ENCODE results near the gene CHIT1. TPM values are rescaled to one million over a fixed set of nuclear protein-coding genes. Genes with fewer than 3 reads are reported as not detected.

Gene CHIT1
- total RNA-seq, 1 donor from 2014 or later: 0.48 TPM

GRCh38 chr1:203227371-203228083 is 1.9 kb downstream of the CHIT1 start:
- intact Hi-C loops (cut with DNase I): no loop called here
- ATAC-seq (ENCODE audit: poor library complexity) (no peak), DNase-seq (no peak)

- intact Hi-C loops (cut with DNase I): no loop called here
- ATAC-seq (ENCODE audit: poor library complexity): no peak
Observed at GRCh38 chr1:203225071-203225470, 4.4 kb downstream of the CHIT1 start.

GRCh38 chr1:203223012-203223775 is 6.3 kb downstream of the CHIT1 start:
- DNase-seq: no peak
- no peak for ATAC-seq (ENCODE audit: poor library complexity)
- intact Hi-C loops (cut with DNase I): no loop called here

More at GRCh38 chr1:203225071-203225470, 4.4 kb downstream of the CHIT1 start:
- no peak for DNase-seq

- ATAC-seq (ENCODE audit: poor library complexity): no peak
- no peak for DNase-seq
- intact Hi-C loops (cut with DNase I): no loop called here
Observed at GRCh38 chr1:203219934-203220333, 9.5 kb downstream of the CHIT1 start.

GRCh38 chr1:203219171-203219570 is 10.3 kb downstream of the CHIT1 start:
- no peak for ATAC-seq (ENCODE audit: poor library complexity)
- DNase-seq: no peak
- intact Hi-C loops (cut with DNase I): no loop called here

- no peak for ATAC-seq (ENCODE audit: poor library complexity)
- no peak for DNase-seq
- intact Hi-C loops (cut with DNase I): loop anchor here (2.0 kb wide), 1 partner anchor 179 kb away; no protein-coding TSS in a partner anchor
Observed at GRCh38 chr1:203217668-203218067, 11.8 kb downstream of the CHIT1 start.

- intact Hi-C loops (cut with DNase I): loop anchor here (2.0 kb wide), 1 partner anchor 178 kb away; no protein-coding TSS in a partner anchor
- no peak for ATAC-seq (ENCODE audit: poor library complexity)
- DNase-seq: no peak
Observed at GRCh38 chr1:203217139-203217655, 12.3 kb downstream of the CHIT1 start.

- DNase-seq (no peak), ATAC-seq (ENCODE audit: poor library complexity) (peak; percentile 92)
- intact Hi-C loops (cut with DNase I): loop anchor here (2.0 kb wide), 1 partner anchor 178 kb away; no protein-coding TSS in a partner anchor
Observed at GRCh38 chr1:203216274-203217138, 13.0 kb downstream of the CHIT1 start.

GRCh38 chr1:203215573-203215972 is 13.9 kb downstream of the CHIT1 start:
- intact Hi-C loops (cut with DNase I): loop anchor here (2.0 kb wide), 1 partner anchor 97 kb away; no protein-coding TSS in a partner anchor
- DNase-seq: no peak
- peak; percentile 15 for ATAC-seq (ENCODE audit: poor library complexity)

GRCh38 chr1:203214871-203215270 is 14.6 kb downstream of the CHIT1 start:
- no peak for DNase-seq
- no peak for ATAC-seq (ENCODE audit: poor library complexity)
- intact Hi-C loops (cut with DNase I): loop anchor here (2.0 kb wide), 1 partner anchor 96 kb away; no protein-coding TSS in a partner anchor

- no peak for ATAC-seq (ENCODE audit: poor library complexity)
- no peak for DNase-seq
- intact Hi-C loops (cut with DNase I): no loop called here
Observed at GRCh38 chr1:203213126-203213525, 16.3 kb downstream of the CHIT1 start.

- ATAC-seq (ENCODE audit: poor library complexity) (no peak), DNase-seq (no peak)
- intact Hi-C loops (cut with DNase I): no loop called here
Observed at GRCh38 chr1:203211812-203212211, 17.7 kb downstream of the CHIT1 start.

GRCh38 chr1:203210988-203211387 is 18.5 kb downstream of the CHIT1 start:
- DNase-seq: no peak
- intact Hi-C loops (cut with DNase I): no loop called here
- no peak for ATAC-seq (ENCODE audit: poor library complexity)

- ATAC-seq (ENCODE audit: poor library complexity): no peak
- intact Hi-C loops (cut with DNase I): no loop called here
- DNase-seq: no peak
Observed at GRCh38 chr1:203210350-203210749, 19.1 kb downstream of the CHIT1 start.

GRCh38 chr1:203208181-203208580 is 21.3 kb downstream of the CHIT1 start:
- DNase-seq (no peak), ATAC-seq (ENCODE audit: poor library complexity) (no peak)
- intact Hi-C loops (cut with DNase I): no loop called here

- intact Hi-C loops (cut with DNase I): no loop called here
- no peak for ATAC-seq (ENCODE audit: poor library complexity)
- DNase-seq: no peak
Observed at GRCh38 chr1:203207751-203208150, 21.7 kb downstream of the CHIT1 start.

- DNase-seq (no peak), ATAC-seq (ENCODE audit: poor library complexity) (no peak)
- intact Hi-C loops (cut with DNase I): no loop called here
Observed at GRCh38 chr1:203206129-203206687, 23.3 kb downstream of the CHIT1 start.

- intact Hi-C loops (cut with DNase I): no loop called here
- ATAC-seq (ENCODE audit: poor library complexity) (no peak), DNase-seq (no peak)
Observed at GRCh38 chr1:203204756-203205155, 24.7 kb downstream of the CHIT1 start.
